ENCODE results near the gene ZNF142. TPM values are rescaled to one million over a fixed set of nuclear protein-coding genes. Genes with fewer than 3 reads are reported as not detected.

ZNF142 gene
- total RNA-seq, 1 donor from 2014 or later = 38.3 TPM

GRCh38 chr2:218648088-218648786 is 11.2 kb downstream of the ZNF142 start:
- no peak overlapping the region for H3K4me3 Mint-ChIP-seq
- no peaks in the 10 kb centered on the region for H3K9me3 Mint-ChIP-seq
- H3K36me3 Mint-ChIP-seq = no peaks in the 10 kb centered on the region
- no peak for DNase-seq (ENCODE audit: extremely low spot score, unreplicated experiment)
- peak; percentile 88 for TF ChIP-seq CTCF (conservative IDR thresholded peaks at IDR 0.05)
- H3K27me3 Mint-ChIP-seq = no peaks in the 10 kb centered on the region
- no peaks in the 10 kb centered on the region for H3K4me1 Mint-ChIP-seq (ENCODE audit: unreplicated experiment)
- H3K27ac Mint-ChIP-seq = no peak overlapping the region

- TF ChIP-seq CTCF (conservative IDR thresholded peaks at IDR 0.05) = no peak
- Mint-ChIP-seq H3K9me3 (no peaks in the 10 kb centered on the region), H3K27ac (no peak overlapping the region), H3K4me1 (ENCODE audit: unreplicated experiment) (no peaks in the 10 kb centered on the region), H3K27me3 (no peaks in the 10 kb centered on the region), H3K36me3 (no peaks in the 10 kb centered on the region), H3K4me3 (no peak overlapping the region)
- DNase-seq (ENCODE audit: extremely low spot score, unreplicated experiment) = no peak
Measured at GRCh38 chr2:218645126-218645525, 14.3 kb downstream of the ZNF142 start.

GRCh38 chr2:218644721-218645120 is 14.7 kb downstream of the ZNF142 start:
- no peak for TF ChIP-seq CTCF (conservative IDR thresholded peaks at IDR 0.05)
- no peak for DNase-seq (ENCODE audit: extremely low spot score, unreplicated experiment)
- Mint-ChIP-seq H3K4me3 (no peak overlapping the region), H3K27ac (no peak overlapping the region), H3K36me3 (no peaks in the 10 kb centered on the region), H3K4me1 (ENCODE audit: unreplicated experiment) (no peaks in the 10 kb centered on the region), H3K27me3 (no peaks in the 10 kb centered on the region), H3K9me3 (no peaks in the 10 kb centered on the region)

- H3K9me3 Mint-ChIP-seq = no peaks in the 10 kb centered on the region
- no peak overlapping the region for H3K27ac Mint-ChIP-seq
- no peaks in the 10 kb centered on the region for H3K27me3 Mint-ChIP-seq
- no peak overlapping the region for H3K4me3 Mint-ChIP-seq
- no peak for DNase-seq (ENCODE audit: extremely low spot score, unreplicated experiment)
- TF ChIP-seq CTCF (conservative IDR thresholded peaks at IDR 0.05) = no peak
- H3K36me3 Mint-ChIP-seq = no peaks in the 10 kb centered on the region
- H3K4me1 Mint-ChIP-seq (ENCODE audit: unreplicated experiment) = no peaks in the 10 kb centered on the region
Measured at GRCh38 chr2:218643751-218644310, 15.6 kb downstream of the ZNF142 start.

- no peak for DNase-seq (ENCODE audit: extremely low spot score, unreplicated experiment)
- Mint-ChIP-seq H3K27ac (no peak overlapping the region), H3K36me3 (peaks cover 2% of the 10 kb centered on the region)
Measured at GRCh38 chr2:218642786-218643185, 16.6 kb downstream of the ZNF142 start.

More at GRCh38 chr2:218642786-218643185, 16.6 kb downstream of the ZNF142 start:
- Mint-ChIP-seq H3K9me3 (no peaks in the 10 kb centered on the region), H3K4me1 (ENCODE audit: unreplicated experiment) (no peaks in the 10 kb centered on the region), H3K27me3 (no peaks in the 10 kb centered on the region), H3K4me3 (no peak overlapping the region)
- no peak for TF ChIP-seq CTCF (conservative IDR thresholded peaks at IDR 0.05)

Measured in type B pancreatic cell (in vitro differentiated cells).